Measurements from ENCODE around the gene HAP1. TPM values are rescaled to one million over a fixed set of nuclear protein-coding genes. Genes with fewer than 3 reads are reported as not detected.
"Not testable (repeated sequence)": the region's sequence is repeated elsewhere in the genome, so short reads cannot be mapped to it uniquely, and the experiment has no call there.

Gene HAP1
- polyA plus RNA-seq, 1 of the 3 experiments (the other 2 are of a cell fraction), result 0.18 TPM

DNA sequence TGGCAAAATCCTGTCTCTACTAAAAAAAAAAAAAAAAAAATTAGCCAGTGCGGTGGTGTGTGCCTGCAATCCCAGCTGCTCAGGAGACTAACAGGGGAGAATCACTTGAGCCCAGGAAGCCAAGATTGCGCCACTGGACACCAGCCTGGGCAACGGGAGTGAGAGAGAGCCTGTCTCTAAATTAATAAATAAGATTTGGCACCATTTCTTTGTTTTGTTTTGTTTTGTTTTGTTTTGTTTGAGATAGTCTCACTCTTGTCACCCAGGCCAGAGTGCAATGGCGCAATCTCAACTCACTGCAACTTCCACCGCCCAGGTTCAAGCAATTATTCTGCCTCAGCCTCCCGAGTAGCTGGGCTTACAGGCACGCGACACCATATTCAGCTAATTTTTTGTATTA is 31.7 kb downstream of the HAP1 start:
- H3K36me3 ChIP-seq (replicated peaks in 1 of 2; ENCODE audit: control insufficient read depth in 1 of 2, insufficient read depth in 2 of 2, low read length in 1 of 2), result no peaks in the 10 kb centered on the region
- H3K4me2 ChIP-seq, result no peak overlapping the region
- 88% methylated on average over 8 of the region's 8 CpGs for WGBS (ENCODE audit: low lambda C conversion rate)
- H3K4me3 ChIP-seq (ENCODE audit: low read depth in 2 of 2, low read length in 1 of 2), result no peak overlapping the region
- CTCF ChIA-PET, result interaction anchor here (1.1 to 1.3 kb wide), 2 partner anchors 10 to 35 kb away, joined by 3 to 5 read pairs; no protein-coding TSS in a partner anchor
- H4K20me1 ChIP-seq (ENCODE audit: insufficient read depth), result no peaks in the 10 kb centered on the region
- H3F3A ChIP-seq (replicated peaks; ENCODE audit: insufficient read depth), result no peaks in the 10 kb centered on the region
- no peaks in the 10 kb centered on the region for H3K27me3 ChIP-seq (ENCODE audit: insufficient read depth)
- H3K9me3 ChIP-seq, result no peaks in the 10 kb centered on the region
- no peak overlapping the region for H3K9ac ChIP-seq
- H3K27ac ChIP-seq (ENCODE audit: low read depth in 2 of 2, low read length in 1 of 2), result no peak overlapping the region
- no peak overlapping the region for H2AFZ ChIP-seq (ENCODE audit: low read depth)
- TF ChIP-seq CHD2 (IDR thresholded peaks at IDR 0.05; ENCODE audit: low read length, partially characterized antibody) (no peak), MEF2A (IDR thresholded peaks at IDR 0.05; ENCODE audit: borderline replicate concordance, low read depth) (no peak), NFIC (IDR thresholded peaks at IDR 0.05; ENCODE audit: borderline replicate concordance) (no peak), FOSL2 (IDR thresholded peaks at IDR 0.05; ENCODE audit: borderline replicate concordance, low read depth) (no peak), RCOR1 (IDR thresholded peaks at IDR 0.05; ENCODE audit: low read length) (no peak), TAF1 (IDR thresholded peaks at IDR 0.05; ENCODE audit: borderline replicate concordance, low read depth, low read length) (no peak), FOXM1 (IDR thresholded peaks at IDR 0.05; ENCODE audit: low read depth) (no peak), POLR2AphosphoS5 (IDR thresholded peaks at IDR 0.05; ENCODE audit: low read depth, low read length) (no peak), NRF1 (IDR thresholded peaks at IDR 0.05; ENCODE audit: low read depth, low read length) (no peak), JUND (IDR thresholded peaks at IDR 0.05) (no peak)
- TF ChIP-seq, protein P1, sequence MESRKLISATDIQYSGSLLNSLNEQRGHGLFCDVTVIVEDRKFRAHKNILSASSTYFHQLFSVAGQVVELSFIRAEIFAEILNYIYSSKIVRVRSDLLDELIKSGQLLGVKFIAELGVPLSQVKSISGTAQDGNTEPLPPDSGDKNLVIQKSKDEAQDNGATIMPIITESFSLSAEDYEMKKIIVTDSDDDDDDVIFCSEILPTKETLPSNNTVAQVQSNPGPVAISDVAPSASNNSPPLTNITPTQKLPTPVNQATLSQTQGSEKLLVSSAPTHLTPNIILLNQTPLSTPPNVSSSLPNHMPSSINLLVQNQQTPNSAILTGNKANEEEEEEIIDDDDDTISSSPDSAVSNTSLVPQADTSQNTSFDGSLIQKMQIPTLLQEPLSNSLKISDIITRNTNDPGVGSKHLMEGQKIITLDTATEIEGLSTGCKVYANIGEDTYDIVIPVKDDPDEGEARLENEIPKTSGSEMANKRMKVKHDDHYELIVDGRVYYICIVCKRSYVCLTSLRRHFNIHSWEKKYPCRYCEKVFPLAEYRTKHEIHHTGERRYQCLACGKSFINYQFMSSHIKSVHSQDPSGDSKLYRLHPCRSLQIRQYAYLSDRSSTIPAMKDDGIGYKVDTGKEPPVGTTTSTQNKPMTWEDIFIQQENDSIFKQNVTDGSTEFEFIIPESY (IDR thresholded peaks at IDR 0.05; ENCODE audit: borderline replicate concordance, low read depth), result no peak
- TF ChIP-seq, protein P2, sequence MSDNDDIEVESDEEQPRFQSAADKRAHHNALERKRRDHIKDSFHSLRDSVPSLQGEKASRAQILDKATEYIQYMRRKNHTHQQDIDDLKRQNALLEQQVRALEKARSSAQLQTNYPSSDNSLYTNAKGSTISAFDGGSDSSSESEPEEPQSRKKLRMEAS (IDR thresholded peaks at IDR 0.05; ENCODE audit: low read depth), result no peak
- no peak for DNase-seq
- no peaks in the 10 kb centered on the region; a peak in 1 of 4 replicates for H3K4me1 ChIP-seq (ENCODE audit: control insufficient read depth in 1 of 2, insufficient read depth in 2 of 2, low read depth in 1 of 2, low read length in 1 of 2)
- no peaks in the 10 kb centered on the region for H3K9me2 ChIP-seq
- no peaks in the 10 kb centered on the region for H3K79me2 ChIP-seq (ENCODE audit: insufficient read depth)
- POLR2A ChIA-PET, result interaction anchor here (0.9 kb wide), 1 partner anchor 14 kb away, joined by 3 read pairs; the partner anchor contains the start of gene EIF1

GRCh38 chr17:41700843-41701242 is 33.6 kb downstream of the HAP1 start:
- H3K9me3 ChIP-seq; DNase-seq; H3K9me2 ChIP-seq; H4K20me1 ChIP-seq (ENCODE audit: insufficient read depth); H3K79me2 ChIP-seq (ENCODE audit: insufficient read depth); H3K4me1 ChIP-seq (ENCODE audit: control insufficient read depth in 1 of 2, insufficient read depth in 2 of 2, low read depth in 1 of 2, low read length in 1 of 2); H3K9ac ChIP-seq; H3K27me3 ChIP-seq (ENCODE audit: insufficient read depth); H2AFZ ChIP-seq (ENCODE audit: low read depth); POLR2A ChIA-PET; H3K4me2 ChIP-seq; H3K4me3 ChIP-seq (ENCODE audit: low read depth in 2 of 2, low read length in 1 of 2); H3K36me3 ChIP-seq (replicated peaks in 1 of 2; ENCODE audit: control insufficient read depth in 1 of 2, insufficient read depth in 2 of 2, low read length in 1 of 2); H3F3A ChIP-seq (replicated peaks; ENCODE audit: insufficient read depth); H3K27ac ChIP-seq (ENCODE audit: low read depth in 2 of 2, low read length in 1 of 2): not testable (repeated sequence)
- WGBS (ENCODE audit: low lambda C conversion rate), result 94% methylated on average over 3 of the region's 3 CpGs
- CTCF ChIA-PET, result interaction anchor here (0.9 to 1.8 kb wide), 2 partner anchors 86 to 101 kb away, joined by 3 to 4 read pairs; partner anchors contain the start of gene JUP

Data from SK-N-SH (cell line).